Keratinocyte (primary cell): ENCODE results near the gene GBP6.

Experiments
- EZH2 ChIP-seq: IDR thresholded peaks from one replicate; pipeline ENCODE4 v1.6.1; 2012; ENCODE audit warnings: inconsistent platforms, mild to moderate bottlenecking, low read length, moderate library complexity
- TF ChIP-seq, protein P1 (sequence below), 3 experiments: IDR thresholded peaks in 1 of 3; conservative IDR thresholded peaks in 1 of 3; optimal IDR thresholded peaks in 1 of 3; 2 replicates in 2 of 3; 3 replicates in 1 of 3; pipeline versions ENCODE3 to v1.5.1; 2011; ENCODE audit warnings: low read length in 3 of 3, mild to moderate bottlenecking in 3 of 3, moderate library complexity in 2 of 3, control low read depth in 1 of 3, inconsistent platforms in 1 of 3; ENCODE audit not compliant: insufficient read depth in 2 of 3; ENCODE audit errors: extremely low read depth in 1 of 3

DNA sequence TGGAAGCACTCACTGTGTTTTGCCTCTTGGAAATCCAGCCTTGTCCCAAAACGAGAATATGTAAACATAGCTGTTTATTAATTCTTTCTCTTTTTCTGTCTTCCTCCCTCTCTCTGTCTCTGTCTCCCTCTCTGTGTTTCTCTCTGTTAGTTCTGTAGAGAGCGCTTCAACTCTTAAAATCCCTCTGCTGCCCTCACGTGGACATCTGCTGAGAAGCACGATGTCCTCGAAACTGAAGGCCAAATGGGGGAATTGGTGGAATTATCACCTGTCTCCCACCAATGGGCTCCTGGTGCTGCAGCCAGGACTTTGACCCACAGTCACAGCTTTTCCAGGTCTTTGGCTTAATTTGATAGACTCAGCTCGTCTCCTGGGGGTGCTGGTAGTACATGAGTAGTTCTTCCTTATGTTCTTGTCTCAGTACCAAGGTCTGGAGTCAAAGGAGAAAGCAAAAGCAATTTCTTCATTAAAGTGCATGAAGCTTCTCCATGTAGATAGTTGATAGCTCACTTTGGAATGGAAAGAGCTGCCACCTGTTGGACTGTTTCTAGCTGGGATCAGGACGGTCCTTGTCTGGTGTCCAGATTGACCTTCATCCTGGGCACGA, 5.5 kb upstream of the GBP6 start:
- TF ChIP-seq EZH2: no peak
- TF ChIP-seq, protein P1, sequence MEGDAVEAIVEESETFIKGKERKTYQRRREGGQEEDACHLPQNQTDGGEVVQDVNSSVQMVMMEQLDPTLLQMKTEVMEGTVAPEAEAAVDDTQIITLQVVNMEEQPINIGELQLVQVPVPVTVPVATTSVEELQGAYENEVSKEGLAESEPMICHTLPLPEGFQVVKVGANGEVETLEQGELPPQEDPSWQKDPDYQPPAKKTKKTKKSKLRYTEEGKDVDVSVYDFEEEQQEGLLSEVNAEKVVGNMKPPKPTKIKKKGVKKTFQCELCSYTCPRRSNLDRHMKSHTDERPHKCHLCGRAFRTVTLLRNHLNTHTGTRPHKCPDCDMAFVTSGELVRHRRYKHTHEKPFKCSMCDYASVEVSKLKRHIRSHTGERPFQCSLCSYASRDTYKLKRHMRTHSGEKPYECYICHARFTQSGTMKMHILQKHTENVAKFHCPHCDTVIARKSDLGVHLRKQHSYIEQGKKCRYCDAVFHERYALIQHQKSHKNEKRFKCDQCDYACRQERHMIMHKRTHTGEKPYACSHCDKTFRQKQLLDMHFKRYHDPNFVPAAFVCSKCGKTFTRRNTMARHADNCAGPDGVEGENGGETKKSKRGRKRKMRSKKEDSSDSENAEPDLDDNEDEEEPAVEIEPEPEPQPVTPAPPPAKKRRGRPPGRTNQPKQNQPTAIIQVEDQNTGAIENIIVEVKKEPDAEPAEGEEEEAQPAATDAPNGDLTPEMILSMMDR (optimal IDR thresholded peaks at IDR 0.05 in 1 of 3, IDR thresholded peaks at IDR 0.05 in 1 of 3, conservative IDR thresholded peaks at IDR 0.05 in 1 of 3; ENCODE audit: extremely low read depth in 1 of 3, insufficient read depth in 2 of 3, low read length in 3 of 3): peak; percentile 65 to 84 (median 76)
